VCaP (cell line): ENCODE data around the gene NEDD4L.
A peak's percentile ranks its signal among the peaks of the same experiment; 100 is the strongest.

Experiments used
- H3K27ac ChIP-seq: fragments of 450-650 bp; 2 replicates; pipeline ENCODE4 v1.5.1; 2017
- CTCF ChIP-seq: fragments of 450-650 bp; conservative IDR thresholded peaks from 2 replicates; pipeline ENCODE4 v1.5.1; 2017; ENCODE audit warnings: mild to moderate bottlenecking, moderate library complexity

Gene NEDD4L

GRCh38 chr18:58314284-58314683 is 270.3 kb downstream of the NEDD4L start:
- peak overlapping the region; percentile 70 for H3K27ac ChIP-seq
- no peak for TF ChIP-seq CTCF

- H3K27ac ChIP-seq, result peak overlapping the region; percentile 70
- no peak for TF ChIP-seq CTCF
These were observed 271.0 kb downstream of the NEDD4L start for GRCh38 chr18:58315041-58315440.

DNA sequence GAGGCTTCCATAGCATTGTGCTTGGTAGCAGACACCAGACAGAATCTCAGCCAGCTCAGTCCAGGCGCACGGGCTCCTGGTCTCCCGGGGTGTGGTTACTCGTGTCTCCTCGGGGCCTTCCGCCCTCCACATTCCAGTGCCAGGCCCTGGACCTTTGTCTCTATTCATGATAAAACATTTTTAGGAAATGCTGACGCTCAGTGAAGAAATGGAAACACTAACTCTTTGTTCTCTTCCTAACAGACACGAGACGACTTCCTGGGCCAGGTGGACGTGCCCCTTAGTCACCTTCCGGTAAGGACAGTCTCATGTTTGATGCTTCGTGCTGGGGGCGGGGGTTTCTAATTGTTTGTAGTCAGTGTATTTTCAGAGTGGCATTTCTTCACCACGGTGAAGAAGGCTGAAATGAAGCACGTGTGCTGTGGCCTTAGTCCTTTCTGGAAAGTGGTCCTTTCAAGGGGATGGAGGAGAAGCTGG is 271.8 kb downstream of the NEDD4L start:
- peak overlapping the region; percentile 70 for H3K27ac ChIP-seq
- no peak for TF ChIP-seq CTCF

DNA sequence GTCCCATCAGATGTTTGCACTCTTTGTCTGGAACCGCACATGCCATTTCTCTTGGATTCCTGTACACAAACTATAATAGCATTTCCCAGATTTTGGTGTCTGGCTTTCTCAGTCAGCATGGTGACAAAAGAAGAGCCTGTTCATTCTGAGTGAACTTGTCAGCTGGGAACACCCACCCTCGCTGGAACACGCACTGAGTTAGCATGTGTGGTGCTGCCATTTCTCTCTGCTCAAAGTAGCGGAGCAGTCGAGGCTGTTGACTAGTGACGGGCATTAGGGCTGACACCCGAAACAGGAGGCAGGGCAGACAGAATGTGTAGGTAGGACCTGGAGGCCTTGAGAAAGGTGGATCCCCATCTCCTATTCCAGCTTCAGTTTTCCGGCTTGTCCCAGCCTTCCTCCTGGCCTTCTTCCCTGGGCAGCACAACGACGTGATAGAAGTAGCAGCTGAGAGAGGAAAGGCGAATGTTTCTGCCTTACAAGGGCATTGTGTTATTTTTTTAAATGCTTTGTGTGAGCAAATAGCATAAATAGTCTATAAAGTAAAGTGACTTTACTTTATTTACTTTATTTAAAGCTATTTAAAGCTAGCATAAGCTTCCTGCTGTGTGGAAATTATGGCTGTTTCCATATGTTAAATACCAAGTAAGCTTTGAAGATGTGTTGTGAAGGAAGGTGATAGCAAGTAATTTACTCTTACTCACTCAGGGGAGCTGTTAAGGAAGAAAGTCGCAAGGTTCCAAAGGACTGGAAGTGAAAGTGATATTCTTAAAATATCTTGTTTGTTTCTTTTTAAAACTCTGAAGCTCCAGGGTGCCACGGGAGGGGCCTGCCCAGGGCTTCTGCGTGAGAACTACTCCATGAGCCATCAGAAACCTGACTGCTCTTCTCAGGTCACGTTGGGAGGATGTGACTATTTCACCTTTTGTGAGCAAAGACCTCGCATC is 272.6 kb downstream of the NEDD4L start:
- peak overlapping the region; percentile 70 for H3K27ac ChIP-seq
- TF ChIP-seq CTCF, result no peak

DNA sequence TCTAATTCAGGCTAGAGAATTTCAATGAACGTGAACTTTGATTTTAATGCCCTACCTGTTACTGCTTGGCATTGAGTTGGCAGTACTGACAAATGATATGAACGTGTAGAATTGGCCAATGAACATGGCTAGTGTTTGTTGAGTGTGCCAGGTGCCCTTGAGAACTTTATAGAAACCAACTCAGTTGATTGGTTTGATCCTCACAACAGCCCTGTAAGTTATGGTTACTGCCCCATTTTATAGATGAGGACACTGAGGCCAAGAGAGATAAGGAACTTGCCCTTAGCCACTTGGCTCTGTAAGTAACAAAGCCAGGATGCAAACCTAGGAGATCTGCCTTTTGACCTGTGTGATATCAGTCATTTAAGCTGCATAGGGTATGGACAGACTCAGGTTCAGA is 275.7 kb downstream of the NEDD4L start:
- H3K27ac ChIP-seq, result peak overlapping the region; percentile 44
- TF ChIP-seq CTCF, result no peak

DNA sequence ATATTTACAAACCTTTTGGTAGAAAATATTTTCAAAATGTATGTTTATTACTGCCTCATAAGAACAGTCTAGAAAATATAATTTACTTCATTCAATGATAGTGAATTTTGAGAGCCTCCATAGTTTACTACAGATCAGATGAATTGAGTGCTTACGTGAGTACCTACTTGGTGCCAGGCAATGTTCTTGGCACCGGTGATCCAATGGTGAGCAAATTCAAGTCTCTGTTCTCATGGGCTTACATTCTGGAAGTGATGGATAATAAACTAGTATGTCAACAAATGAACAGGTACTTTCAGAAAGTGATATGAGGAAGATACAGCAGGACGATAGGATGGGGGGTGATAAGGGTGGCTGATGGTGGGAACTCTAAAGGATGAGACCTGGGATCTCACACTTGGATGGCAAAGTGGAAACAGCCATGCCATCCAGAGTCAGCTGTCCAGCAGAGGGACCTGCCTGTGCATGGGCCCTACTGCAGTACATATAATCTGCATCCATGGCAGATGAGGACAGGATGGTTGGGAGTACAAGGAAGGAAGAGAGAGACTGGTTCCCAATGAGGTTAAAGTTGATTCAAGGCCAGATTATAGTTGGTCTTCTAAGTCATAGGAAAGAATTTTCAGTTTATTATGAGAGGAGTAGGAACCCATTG is 277.0 kb downstream of the NEDD4L start:
- no peak for TF ChIP-seq CTCF
- peak overlapping the region; percentile 44 for H3K27ac ChIP-seq

- peak overlapping the region; percentile 44 for H3K27ac ChIP-seq
- peak; percentile 81 for TF ChIP-seq CTCF
These were observed 278.0 kb downstream of the NEDD4L start for GRCh38 chr18:58321986-58322385.
